GM12864 (cell line): ENCODE measurements around the gene PTPRR.

ENCODE experiments used
- DNase-seq: peaks from one replicate; pipeline ENCODE4 v3.0.0-alpha.2; 2011; ENCODE audit warnings: low read depth
- H3K4me3 ChIP-seq: 2 replicates; pipeline ENCODE4 v1.5.1; 2011; ENCODE audit warnings: mild to moderate bottlenecking, low read depth, low read length, control low read depth
- CTCF ChIP-seq: IDR thresholded peaks from 2 replicates; pipeline ENCODE4 v1.5.1; 2011; ENCODE audit warnings: low read depth, mild to moderate bottlenecking, moderate library complexity, low read length, control low read depth, inconsistent platforms; ENCODE audit errors: missing control alignments

Gene PTPRR

GRCh38 chr12:70644861-70645260 lies 275.7 kb downstream of the PTPRR start:
- H3K4me3 ChIP-seq: no peak overlapping the region
- no peak for TF ChIP-seq CTCF
- no peak for DNase-seq

GRCh38 chr12:70643939-70644338 lies 276.6 kb downstream of the PTPRR start:
- TF ChIP-seq CTCF: no peak
- DNase-seq: no peak
- no peak overlapping the region for H3K4me3 ChIP-seq

- no peak for DNase-seq
- no peak for TF ChIP-seq CTCF
- H3K4me3 ChIP-seq: no peak overlapping the region
Observed at GRCh38 chr12:70641691-70642090, 278.8 kb downstream of the PTPRR start.

GRCh38 chr12:70640901-70641300 lies 279.6 kb downstream of the PTPRR start:
- no peak for DNase-seq
- H3K4me3 ChIP-seq: no peak overlapping the region
- TF ChIP-seq CTCF: no peak

- no peak for TF ChIP-seq CTCF
- no peak overlapping the region for H3K4me3 ChIP-seq
- no peak for DNase-seq
Observed at GRCh38 chr12:70639535-70639934, 281.0 kb downstream of the PTPRR start.

- no peak overlapping the region for H3K4me3 ChIP-seq
- no peak for DNase-seq
- TF ChIP-seq CTCF: no peak
Observed at GRCh38 chr12:70638639-70639360, 281.7 kb downstream of the PTPRR start.

- no peak for TF ChIP-seq CTCF
- no peak within 1 kb of the TSS for H3K4me3 ChIP-seq
- DNase-seq: no peak
Observed at GRCh38 chr12:70637303-70638085, 283.0 kb downstream of the PTPRR start, which contains the start of gene PTPRB. Gene PTPRB (minus strand): TSS chr12:70637429. CDS start chr12:70637395, 34 bp downstream.
